DMS 273 (cell line): ENCODE data around the gene KRTAP20-4.

Experiments used
- DNase-seq: peaks from one replicate; lab custom pipeline; 2025; ENCODE audit not compliant: unreplicated experiment; lab: John Stamatoyannopoulos, UW

The KRTAP20-4 gene

DNA sequence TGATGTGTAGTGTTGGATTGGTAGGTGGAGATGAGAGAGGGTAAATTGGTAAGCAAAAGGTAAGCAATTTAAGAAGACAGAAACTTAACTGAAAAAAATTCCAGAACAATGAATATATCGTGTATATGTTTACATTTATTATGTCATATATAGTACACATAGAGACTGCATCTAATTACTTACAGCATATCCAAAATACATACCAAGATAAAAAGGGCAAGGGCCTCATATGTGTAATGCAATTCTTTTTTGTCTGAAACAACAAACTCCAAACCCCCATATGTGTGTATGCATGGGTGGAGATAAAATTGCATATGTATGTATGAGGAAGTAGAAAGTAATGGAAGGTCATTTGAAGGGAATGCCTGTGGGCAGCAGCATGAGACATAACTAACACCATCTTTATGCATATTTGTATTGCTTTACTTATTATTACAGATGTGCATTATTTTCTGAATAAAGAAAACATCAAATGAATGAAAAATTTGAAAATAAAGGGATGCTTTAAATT lies 26.5 kb downstream of the KRTAP20-4 start:
- DNase-seq = no peak

DNA sequence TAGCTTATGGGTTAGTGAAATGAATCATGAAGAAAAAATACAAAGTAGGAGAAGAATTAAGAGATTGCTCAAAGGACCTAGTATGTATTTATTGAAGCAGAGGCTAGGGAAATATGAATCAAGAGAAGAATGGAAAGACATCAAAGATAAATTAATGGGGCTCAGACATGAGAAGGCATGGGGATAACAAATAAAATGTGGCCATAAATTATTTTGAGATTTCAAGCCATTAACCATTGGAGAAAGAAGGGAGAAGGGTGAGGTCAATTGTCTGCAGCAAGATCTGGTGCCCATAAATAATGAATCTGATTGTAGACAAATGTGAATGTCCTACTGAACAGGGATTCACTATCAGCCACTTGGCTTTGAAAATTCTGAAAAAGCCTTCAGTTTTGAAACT lies 32.5 kb downstream of the KRTAP20-4 start:
- no peak for DNase-seq

GRCh38 chr21:30668776-30669175 lies 48.3 kb downstream of the KRTAP20-4 start:
- no peak for DNase-seq
